GM23248 (cell line): ENCODE data around the gene PMVK.

Experiments
- EZH2 ChIP-seq: fragments of 200-600 bp; sonication (generic); IDR thresholded peaks from 2 replicates; pipeline ENCODE4 v1.6.1; 2018; ENCODE audit warnings: antibody characterized with exemption, mild to moderate bottlenecking; ENCODE audit not compliant: insufficient read depth, poor library complexity, severe bottlenecking
- EZH2phosphoT487 ChIP-seq: fragments of 200-600 bp; sonication (generic); IDR thresholded peaks from 2 replicates; pipeline ENCODE4 v1.6.1; 2018; ENCODE audit warnings: antibody characterized with exemption, moderate library complexity, mild to moderate bottlenecking, low read depth; ENCODE audit not compliant: insufficient read depth

DNA sequence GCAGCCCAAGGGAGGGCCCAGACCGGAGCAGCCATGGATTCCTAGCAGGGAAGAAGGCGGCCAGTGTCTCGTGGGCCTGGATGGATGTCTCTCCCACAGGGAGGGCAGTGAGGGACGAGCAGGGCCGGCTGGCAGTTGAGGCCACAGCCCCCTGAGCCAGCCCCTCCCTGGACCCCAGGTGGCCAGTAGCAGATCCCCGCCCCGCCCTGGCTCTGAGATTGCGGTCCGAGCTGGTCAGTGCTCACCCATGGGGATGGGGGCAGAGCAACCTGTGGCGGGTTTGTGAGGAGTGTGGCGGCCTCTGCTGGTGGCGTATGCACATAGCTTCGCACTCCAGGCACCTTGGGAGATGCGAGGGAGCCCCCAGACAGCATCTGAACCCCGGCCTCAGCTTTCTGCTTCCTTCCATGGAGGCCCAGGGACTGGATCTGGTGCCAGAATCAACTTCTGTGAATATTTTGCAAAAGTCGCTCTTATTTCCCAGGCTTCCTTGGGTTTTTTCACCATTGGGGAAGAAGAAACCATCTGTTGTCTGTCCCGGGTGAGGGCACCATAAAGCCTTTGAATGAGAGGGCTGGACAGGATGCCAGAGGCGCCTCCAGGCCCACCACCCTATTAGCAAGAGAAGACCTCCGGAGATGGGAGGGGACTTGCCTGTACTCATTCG, 58.0 kb downstream of the PMVK start:
- TF ChIP-seq EZH2phosphoT487 (no peak), EZH2 (no peak)
